ENCODE data around the gene NUDCD2.
"Not testable (repeated sequence)": the region's sequence is repeated elsewhere in the genome, so short reads cannot be mapped to it uniquely, and the experiment has no call there.

The NUDCD2 gene

DNA sequence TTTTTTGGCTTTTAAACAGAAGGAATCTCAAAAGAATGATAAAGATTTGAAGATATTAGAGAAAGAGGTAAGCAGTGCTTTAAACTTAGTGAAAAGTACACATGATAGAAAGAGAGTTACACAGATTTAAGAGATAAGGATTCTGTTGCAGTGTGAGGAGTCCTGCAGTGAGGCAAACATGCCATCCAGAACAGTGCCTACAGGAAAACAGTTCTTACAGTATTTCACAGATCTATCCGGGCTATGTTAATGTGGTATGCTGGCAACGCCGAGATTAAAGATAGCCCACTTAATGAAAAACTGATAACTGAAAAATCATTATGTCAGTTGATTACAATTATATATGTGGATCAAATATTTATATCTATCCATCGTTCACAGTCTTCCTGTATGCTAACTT is 7.8 kb upstream of the NUDCD2 start:
- DNase-seq (ENCODE audit: low read depth, low spot score) = no peak

DNA sequence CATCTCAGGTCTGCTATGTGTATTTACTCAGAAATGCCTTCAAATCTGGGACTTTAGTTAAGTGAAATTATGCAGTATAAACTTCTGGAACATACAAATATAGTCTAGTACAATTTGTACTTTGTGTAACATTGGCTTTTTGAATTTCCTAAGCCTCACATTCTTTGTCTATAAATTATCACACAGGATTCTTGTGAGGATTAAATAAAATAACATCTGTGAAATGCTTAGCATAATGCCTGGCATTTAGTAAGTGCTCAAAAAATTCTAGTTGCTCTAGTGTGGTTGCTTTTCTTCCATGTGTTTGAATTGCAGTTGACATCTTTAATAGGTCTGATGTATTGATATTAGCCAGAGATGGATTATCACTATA is 3.1 kb upstream of the NUDCD2 start:
- no peak for DNase-seq (ENCODE audit: low read depth, low spot score)

DNA sequence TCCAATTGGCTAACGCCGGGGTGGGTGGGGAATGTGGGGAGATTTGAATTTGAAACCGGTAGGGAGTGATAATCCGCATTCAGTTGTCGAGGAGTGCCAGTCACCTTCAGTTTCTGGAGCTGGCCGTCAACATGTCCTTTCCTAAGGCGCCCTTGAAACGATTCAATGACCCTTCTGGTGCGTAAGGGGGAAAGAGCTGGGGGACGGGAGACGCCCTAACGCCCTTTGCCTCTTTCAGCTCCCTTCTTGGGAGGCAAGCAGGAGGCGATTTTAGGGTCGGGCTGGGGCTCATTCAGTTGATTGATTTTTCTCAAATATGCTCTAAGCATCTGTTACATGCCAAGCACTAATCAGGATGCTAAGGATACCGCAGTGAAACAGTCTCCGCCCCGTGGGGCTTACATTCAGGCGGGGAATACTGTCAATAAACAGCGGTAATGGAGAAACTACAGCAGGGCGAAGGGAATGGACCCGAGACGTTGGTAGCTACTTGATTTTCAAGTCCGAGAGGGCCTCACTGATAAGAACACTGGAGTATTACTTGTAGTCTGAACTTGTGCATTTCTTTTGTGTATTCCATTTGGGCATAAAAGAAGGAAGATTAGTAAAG is 765 bp upstream of the NUDCD2 start, which contains the start of gene HMMR:
Gene HMMR, plus strand, starts transcription at position 71 of the 610 bp plus-strand sequence. Its CDS starts 61 bp downstream, at position 132.
- DNase-seq (ENCODE audit: low read depth, low spot score) = no peak

DNA sequence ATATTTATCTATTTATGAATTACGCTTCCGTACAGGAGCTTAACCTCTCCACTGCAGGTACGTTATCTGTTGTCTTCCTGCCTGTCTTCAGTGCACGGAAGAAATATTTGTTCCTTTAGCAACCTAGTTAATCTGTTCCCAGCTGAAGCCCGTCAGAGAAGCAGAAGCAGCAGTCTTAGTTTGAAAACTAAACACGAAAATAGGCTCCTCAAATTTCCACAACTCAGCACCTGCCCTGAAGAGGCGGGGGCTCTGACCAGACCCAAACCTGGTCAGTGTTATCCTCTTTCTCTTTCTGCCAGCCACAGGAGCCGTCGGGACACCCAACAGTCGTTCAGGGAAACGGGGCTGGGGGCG is 462 bp downstream of the NUDCD2 start:
- no peak for DNase-seq (ENCODE audit: low read depth, low spot score)

DNA sequence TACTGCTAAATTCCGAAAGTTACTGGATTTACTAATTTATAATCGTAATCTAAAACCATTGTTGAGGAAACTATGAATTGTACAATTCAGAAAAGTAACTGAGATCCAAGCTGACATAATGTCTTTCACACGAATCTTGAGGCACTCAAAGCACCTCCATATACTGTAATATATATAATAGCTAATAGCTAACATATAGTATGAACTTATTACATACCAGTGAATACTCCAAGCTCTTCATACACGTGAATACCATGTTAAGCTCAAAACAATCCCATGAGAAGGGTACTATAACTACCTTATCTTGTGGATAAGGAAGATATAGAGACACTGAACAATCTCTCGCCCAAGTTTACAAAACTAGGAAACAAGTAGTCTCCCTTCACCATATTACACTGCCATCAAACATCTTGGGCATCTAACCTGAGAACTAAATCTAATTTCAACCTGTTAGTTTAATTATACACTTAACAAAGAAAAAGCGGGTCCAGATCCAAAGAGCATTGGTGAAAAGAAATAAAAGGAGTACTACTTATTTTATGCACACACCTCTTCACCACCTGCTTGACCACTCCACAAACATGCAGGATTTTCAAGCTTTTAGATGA is 1.0 kb downstream of the NUDCD2 start:
- DNase-seq (ENCODE audit: low read depth, low spot score) = no peak

DNA sequence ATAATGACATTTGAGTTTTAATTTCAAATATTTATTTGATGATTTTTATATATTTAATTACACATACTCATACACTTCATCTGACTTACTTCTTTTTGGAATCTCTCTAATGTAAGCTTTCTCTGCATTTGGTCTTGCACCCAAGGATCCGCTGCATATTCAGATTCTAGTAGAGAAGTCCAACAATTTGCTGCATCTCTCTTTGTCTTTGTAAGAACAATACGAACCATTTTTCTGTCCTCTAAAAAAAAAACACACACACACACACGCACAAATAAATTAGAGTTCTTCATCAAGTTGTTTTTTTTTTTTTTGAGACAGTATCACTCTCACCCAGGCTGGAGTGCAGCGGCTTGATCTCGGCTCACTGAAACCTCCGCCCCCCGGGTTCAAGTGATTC is 3.1 kb downstream of the NUDCD2 start:
- no peak for DNase-seq (ENCODE audit: low read depth, low spot score)

DNA sequence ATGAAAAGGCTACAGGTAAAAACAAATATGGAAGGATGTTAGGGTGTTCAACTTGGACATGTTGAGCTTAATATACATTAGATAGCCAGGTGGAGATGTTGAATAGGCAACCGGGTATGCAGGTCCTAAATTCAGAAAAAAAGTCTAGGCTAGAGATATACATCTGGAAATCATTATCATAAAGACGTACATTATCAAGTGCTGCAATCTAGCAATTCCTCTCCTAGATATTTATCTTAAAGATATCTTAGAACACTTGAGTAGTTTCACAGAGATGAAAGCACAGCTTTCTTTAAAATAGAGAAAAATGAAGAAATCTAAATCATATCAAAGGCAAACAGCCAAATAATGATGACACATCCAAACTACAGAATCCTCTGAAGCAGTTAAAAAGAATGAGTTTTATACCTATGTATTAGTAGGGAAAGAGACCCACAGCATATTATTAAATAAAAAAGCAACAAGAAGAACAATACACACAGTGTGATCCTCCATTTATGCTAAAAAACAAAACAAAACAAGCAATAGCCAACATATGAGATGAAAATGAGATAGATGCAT is 3.8 kb downstream of the NUDCD2 start:
- DNase-seq (ENCODE audit: low read depth, low spot score) = no peak

DNA sequence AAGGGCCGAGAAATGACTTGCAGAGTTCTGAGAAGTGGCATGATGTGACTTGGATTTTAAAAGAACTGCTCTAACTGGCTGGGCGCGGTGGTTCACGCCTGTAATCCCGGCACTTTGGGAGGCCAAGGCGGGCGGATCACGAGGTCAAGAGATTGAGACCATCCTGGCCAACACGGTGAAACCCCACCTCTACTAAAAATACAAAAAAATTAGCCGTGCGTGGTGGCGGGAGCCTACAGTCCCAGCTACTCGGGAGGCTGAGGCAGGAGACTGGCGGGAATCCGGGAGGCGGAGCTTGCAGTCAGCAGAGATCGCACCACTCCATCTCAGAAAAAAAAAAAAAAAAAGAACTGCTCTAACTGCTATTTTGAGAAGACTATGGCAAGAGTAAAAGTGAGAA is 4.5 kb downstream of the NUDCD2 start:
- not testable (repeated sequence) for DNase-seq (ENCODE audit: low read depth, low spot score)

DNA sequence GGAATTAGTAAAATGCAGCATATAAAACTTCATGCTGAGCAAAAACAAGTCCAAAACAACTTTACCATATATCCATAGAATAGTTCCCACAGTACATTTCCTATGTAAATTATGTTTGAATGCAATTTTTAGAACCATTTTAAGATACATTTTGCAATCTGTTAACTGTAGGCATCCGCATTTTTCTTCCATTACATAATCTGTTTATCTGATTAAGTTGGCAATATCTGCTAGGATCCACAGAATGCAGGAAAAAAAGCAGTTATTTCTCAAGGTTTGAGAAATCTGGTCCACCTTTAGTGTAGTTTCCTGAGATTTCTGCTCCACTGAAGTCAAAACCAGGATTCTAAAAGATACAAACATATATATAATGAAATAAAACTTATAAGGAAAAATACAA is 6.2 kb downstream of the NUDCD2 start:
- no peak for DNase-seq (ENCODE audit: low read depth, low spot score)

DNA sequence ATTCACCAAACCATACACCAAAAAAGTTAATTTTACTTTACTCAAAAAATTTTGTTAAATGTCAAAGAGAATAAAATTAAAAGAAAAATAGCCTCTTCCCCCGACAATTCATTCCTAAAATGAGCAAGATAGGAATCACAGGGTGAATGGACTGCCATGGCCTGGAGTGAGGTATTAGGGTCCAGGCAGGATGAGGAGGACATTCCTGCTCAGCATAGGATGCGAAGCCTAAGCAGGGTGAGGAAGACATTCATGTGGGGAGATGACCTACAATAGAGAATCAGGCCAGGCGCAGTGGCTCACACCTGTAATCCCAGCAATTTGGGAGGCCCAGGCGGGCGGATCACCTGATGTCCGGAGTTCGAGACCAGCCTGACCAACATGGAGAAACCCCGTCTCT is 8.4 kb downstream of the NUDCD2 start:
- no peak for DNase-seq (ENCODE audit: low read depth, low spot score)

DNA sequence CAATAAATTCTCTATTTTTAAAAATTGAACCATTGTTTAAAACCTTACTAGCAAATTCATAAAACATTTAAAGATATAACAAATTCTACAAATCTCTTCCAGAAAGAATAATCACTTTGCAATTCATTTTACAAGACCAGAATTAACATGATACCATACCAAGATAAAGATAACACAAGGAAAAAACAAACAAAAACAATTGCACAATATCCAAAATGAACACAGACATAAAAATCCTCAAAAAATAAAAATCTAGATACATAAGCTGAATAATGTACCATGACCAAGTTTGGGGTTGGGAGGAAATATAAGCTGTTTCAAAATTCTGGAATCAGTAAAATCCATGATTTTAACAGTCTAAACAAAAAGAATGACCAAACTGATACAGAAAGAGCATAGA is 11.4 kb downstream of the NUDCD2 start:
- no peak for DNase-seq (ENCODE audit: low read depth, low spot score)

DNA sequence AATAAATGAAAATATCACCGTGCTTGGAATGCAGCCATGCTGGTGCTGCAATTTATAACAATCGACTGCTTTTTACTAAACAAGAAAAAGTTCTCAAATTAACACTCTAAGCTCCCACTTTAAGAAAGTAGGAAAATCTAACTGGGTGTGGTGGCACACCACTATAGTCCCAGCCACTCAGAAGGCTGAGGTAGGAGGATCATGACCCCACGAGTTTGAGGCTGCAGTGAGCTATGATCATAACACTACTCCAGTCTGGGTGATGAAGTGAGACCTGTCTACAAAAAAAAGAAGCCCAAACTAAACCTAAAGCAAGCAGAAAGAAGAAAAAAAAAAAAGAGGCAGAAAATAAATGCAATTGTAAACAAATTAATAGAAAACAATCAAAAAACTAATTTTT is 12.0 kb downstream of the NUDCD2 start:
- no peak for DNase-seq (ENCODE audit: low read depth, low spot score)

DNA sequence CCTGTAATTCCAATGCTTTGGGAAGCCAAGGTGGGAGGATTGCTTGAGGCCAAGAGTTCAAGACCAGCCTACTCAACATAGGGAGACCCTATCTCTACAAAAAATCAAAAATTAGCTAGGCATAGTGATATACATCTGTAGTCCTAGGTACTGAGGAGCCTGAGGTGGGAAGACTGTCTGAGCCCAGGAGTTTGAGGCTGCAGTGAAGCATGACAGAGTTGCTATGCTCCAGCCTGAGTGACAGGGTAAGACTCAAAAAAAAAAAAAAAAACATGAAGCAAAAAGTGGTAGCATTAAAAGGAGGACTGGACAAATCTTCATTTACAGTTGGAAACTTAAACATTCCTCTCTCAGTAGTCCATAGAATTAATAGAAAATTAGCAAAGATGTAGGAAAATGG is 12.7 kb downstream of the NUDCD2 start:
- DNase-seq (ENCODE audit: low read depth, low spot score) = no peak

DNA sequence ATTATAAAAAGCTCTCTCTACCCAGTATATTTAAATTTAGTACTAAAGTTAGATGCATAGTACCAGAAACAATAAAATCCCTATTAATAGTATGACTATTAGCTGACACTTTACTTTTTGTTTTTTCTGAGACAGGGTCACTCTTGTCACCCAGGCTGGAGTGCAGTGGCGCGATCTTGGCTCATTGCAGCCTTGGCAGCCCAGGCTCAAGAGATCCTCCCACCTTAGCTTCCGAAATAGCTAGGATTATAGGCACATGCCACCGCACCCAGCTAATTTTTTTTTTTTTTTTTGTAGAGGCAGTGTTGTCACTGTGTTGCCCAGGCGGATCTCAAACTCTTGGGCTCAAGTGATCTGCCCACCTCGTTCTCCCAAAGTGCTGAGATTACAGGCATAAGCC is 14.6 kb downstream of the NUDCD2 start:
- no peak for DNase-seq (ENCODE audit: low read depth, low spot score)

DNA sequence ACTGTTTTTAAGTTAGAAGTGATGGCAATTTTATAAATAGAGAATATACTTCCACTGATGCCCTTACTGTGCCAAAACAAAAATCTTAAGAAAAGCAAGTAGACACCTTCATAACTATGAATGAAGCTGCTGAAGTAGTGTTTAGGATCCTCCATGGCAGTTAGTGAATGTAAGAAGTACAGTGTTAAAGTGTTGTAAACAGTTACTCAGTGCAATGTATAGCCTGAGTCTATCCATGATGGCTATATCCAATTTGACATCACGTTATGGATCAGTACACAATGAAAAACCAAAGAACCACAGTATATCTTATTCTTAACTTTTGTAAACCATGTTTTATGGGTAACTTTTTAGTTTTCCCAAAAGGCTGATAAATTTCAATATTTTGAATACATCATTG is 15.4 kb downstream of the NUDCD2 start:
- no peak for DNase-seq (ENCODE audit: low read depth, low spot score)

DNA sequence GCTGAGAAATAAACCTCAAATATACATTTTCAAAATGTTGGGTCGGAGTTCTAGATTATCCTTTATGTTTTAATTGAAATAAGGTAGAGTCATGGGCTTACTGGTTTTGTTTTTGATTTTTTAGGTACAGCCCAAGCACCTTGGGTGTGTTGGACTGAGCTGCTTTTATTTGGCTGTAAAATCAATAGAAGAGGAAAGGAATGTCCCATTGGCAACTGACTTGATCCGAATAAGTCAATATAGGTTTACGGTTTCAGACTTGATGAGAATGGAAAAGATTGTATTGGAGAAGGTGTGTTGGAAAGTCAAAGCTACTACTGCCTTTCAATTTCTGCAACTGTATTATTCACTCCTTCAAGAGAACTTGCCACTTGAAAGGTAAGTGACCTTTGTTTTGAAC is 18.9 kb downstream of the NUDCD2 start:
- DNase-seq (ENCODE audit: low read depth, low spot score) = no peak

DNA sequence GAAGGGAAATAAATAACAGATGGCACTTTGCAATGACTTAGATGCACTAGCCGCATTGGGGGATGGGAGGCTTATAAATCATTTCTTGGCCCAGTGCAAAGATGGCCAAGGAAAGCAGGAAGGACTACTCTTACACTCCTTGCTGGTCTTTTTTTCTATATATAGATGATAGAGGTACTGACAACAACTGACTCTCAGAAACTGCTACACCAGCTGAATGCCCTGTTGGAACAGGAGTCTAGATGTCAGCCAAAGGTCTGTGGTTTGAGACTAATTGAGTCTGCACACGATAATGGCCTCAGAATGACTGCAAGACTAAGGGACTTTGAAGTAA is 20.8 kb downstream of the NUDCD2 start:
- DNase-seq (ENCODE audit: low read depth, low spot score) = no peak

DNA sequence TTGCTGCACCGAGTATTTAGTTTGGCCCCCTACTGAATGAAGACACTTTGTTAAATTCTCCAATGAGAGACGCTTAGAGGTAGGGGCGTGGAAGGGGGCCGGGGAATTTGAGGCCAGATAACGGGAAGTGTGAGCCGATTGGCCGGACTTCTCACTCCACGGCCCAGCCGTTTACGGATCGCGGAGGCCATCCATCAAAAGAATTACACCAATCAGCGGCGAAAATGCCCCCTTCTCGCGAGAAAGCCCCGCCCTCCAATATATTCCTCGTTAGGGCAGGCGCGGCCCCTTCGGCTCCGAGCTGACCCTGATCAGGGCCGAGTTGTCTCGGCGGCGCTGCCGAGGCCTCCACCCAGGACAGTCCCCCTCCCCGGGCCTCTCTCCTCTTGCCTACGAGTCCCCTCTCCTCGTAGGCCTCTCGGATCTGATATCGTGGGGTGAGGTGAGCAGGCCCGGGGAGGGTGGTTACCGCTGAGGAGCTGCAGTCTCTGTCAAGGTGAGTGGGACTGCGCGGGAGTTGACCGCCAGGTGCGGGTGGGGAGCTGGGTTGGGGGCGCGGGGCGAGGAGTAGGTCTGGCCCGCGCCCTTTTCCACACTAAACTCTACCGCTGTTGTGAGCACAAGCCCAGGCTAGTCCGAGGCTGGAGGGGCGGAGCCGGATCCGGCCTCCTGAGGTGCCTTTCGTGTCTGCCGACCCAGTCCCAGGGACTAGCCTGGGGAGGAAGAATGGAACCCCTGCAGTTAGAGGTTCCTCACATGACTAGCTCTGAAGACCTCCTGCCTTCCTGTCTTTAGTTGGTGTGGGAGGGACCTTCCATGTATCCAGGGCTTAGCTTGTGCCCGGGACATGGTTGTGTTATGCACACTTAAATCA is 22.4 kb downstream of the NUDCD2 start, which contains the start of gene CCNG1:
Gene CCNG1, plus strand, starts transcription at position 287 of the 874 bp plus-strand sequence. CDS start 1,662 bp downstream, outside the sequence.
- peak; percentile 95 for DNase-seq (ENCODE audit: low read depth, low spot score)

DNA sequence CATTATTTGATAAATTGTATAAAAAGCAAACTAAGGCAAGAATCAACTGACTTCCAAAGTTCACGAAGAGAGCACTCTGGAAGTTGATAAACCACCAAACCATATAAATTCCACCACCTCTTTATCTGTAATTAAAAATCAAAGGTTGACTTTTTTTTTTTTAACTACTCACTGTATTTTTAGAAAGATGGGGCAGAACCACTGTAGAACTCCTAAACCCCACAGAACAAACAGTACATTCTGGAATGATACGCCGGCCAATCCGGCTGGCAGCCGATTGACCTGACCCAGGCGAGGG is 22.9 kb downstream of the NUDCD2 start:
- DNase-seq (ENCODE audit: low read depth, low spot score) = no peak

DNA sequence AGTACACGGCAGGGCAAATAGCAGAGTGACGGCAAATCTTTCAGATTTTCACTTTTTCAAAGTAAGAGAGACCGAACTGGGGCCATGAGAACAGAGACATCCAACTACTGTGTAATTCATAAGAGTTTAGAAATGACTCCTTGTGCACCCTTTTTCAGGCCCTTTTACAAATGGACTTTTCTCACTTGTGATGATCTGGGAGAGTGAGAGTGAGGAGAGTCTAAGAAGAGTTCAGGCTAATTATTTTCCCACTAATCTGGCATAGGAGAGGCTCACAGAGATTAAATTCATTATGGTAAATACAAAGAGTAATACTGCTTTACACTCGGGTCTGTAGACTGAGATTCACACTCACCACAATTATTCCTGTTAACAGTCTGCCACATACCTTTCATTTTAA is 23.4 kb downstream of the NUDCD2 start:
- DNase-seq (ENCODE audit: low read depth, low spot score) = no peak

DNA sequence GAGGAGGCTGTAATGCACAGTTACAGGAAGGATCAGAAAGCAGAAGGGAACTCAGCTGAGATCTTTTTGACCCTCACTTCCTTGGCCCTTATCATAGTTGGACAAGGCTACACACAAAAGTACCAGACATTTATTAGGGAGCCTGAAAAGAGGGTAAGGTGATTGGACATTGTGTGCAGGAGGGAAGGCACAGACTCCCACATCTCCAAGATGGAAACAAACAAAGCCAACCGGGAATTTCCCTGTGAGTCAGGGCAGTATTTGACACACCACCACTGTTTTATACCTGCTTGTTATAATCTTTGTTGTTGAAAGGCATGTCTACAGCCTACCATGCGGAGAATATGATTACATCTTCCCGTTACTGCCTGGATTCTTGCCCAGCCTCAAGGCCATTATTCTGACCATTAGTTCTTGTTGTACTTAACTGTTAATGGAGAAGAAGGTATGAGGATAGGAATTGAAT is 25.5 kb downstream of the NUDCD2 start:
- DNase-seq (ENCODE audit: low read depth, low spot score) = no peak

DNA sequence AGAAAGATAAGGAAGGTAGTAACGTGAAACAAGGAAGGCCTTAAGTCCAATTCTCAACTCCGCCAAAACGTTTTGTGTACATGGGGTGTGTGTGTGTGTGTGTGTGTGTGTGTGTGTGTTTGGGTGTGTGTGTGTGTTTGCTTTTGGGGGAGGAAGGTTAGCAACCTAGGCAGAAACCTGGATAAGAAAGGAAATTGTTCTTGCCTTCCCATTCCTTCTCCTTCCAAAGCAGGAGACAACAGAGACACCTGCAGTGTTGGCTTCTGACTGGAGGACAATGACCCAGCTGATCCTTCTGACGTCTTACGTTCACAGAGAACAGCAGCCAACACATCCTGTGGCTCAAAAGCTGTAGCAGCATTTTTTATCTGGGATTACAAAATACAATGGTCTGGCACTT is 26.6 kb downstream of the NUDCD2 start:
- no peak for DNase-seq (ENCODE audit: low read depth, low spot score)

DNA sequence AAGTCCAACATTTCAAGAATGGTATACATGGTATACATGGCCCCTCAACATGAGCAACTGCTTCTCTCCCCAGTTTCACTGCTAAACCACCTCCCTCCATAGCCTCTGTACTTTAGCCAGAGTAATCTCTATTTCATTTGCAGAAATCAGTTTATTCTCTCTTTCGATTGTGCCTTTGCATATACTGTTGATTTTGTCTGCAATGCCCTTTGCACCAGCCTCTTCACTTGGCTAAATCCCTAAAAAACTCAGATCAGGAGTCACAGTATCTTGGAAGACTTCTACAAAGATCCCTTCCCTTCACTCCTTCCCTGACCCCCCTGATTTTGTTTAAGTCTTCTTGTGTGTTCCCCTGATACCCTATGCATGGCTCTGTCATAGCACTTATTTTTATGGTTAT is 27.4 kb downstream of the NUDCD2 start:
- DNase-seq (ENCODE audit: low read depth, low spot score) = no peak

All from iPS DF 19.7 (cell line).